ENCODE measurements around the gene LILRA6. TPM values are rescaled to one million over a fixed set of nuclear protein-coding genes. Genes with fewer than 3 reads are reported as not detected.

The LILRA6 gene
- total and polyA plus RNA-seq, 10 donors = 1.2 to 77.5 (median 31.5) TPM

DNA sequence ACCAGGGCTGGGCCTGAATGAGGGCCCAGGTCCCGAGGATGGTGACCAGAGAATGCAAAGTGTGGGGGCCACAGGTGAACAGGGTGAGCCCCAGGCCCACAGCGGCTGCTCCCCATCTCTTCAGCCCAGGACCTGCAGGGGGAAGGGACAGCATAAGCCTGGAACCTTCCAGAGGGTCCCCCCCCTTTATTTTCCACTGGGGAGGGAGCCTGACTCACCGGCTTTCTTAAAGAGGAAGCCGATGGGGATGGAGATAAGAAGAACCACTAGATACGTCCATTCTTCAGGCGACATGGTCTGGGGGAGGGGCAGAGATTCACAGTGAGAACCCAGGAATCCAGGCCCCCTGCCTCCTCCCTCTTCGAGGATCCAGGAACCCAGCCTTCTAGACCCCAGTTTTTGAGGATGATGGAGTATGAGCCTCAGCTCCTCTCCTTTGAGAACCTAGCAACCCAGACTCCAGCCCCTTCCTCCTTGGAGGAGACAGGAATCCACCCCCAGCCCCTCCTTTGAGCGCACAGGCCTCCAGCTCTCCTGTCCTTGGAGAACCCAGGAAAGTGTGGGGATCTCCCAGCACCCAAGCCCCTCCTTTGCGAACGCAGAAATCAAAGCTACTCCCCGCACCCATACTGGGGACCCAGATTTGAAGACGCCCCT is 54.2 kb downstream of the LILRA6 start:
- no peak for TF ChIP-seq POLR2A (IDR thresholded peaks at IDR 0.05)
- TF ChIP-seq, protein P1, sequence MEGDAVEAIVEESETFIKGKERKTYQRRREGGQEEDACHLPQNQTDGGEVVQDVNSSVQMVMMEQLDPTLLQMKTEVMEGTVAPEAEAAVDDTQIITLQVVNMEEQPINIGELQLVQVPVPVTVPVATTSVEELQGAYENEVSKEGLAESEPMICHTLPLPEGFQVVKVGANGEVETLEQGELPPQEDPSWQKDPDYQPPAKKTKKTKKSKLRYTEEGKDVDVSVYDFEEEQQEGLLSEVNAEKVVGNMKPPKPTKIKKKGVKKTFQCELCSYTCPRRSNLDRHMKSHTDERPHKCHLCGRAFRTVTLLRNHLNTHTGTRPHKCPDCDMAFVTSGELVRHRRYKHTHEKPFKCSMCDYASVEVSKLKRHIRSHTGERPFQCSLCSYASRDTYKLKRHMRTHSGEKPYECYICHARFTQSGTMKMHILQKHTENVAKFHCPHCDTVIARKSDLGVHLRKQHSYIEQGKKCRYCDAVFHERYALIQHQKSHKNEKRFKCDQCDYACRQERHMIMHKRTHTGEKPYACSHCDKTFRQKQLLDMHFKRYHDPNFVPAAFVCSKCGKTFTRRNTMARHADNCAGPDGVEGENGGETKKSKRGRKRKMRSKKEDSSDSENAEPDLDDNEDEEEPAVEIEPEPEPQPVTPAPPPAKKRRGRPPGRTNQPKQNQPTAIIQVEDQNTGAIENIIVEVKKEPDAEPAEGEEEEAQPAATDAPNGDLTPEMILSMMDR (IDR thresholded peaks at IDR 0.05 in 8 of 11, conservative IDR thresholded peaks at IDR 0.05 in 3 of 11) = no peak
- peak in 1 of 3 donors; percentile 74 for TF ChIP-seq POLR2AphosphoS5 (IDR thresholded peaks at IDR 0.05)
- Histone ChIP-seq H3K27ac (peak overlapping the region; percentile 42 to 100 (median 99)), H3K4me3 (peak overlapping the region in 7 of 8 donors; percentile 46 to 98 (median 75)), H3K4me1 (peaks cover 14 to 47% (median 32%) of the 10 kb centered on the region in 6 donors), H3K36me3 (peaks cover 0 to 55% (median 10%) of the 10 kb centered on the region in 6 donors), H3K9me3 (no peaks in the 10 kb centered on the region), H3K27me3 (replicated peaks in 1 of 7) (no peaks in the 10 kb centered on the region)
- 7 to 16% (median 10%) methylated on average over 9 to 12 of the region's 12 CpGs for WGBS, 5 donors
- intact Hi-C loops (cut with DNase I; ENCODE audit: low total_unique reads) = no loop called here
- peak; percentile 84 for DNase-seq

DNA sequence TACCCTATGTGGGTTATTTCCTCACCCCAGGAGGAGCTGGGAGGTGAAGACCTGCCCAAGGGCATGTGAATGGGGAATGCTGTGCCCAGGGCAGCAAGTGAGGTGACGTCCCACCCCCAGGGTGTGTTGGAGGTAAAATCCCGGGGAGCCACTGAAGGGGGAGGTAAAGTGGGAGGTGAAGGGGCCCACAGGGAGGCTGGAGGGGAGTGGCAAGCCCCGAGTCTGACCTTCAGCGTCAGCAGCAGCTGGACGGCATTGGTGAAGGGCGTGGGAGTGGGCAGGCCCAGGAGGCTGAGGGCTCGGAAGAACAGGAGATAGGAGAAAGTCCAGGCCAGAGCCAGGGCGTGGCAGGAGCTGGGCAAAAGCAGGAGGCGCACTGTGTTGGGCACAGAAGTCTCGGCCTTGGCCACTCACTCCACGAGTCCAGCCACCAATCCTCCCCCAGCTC is 55.6 kb downstream of the LILRA6 start:
- TF ChIP-seq POLR2AphosphoS5 (IDR thresholded peaks at IDR 0.05) = peak in 1 of 3 donors; percentile 25
- no peak for TF ChIP-seq POLR2A (IDR thresholded peaks at IDR 0.05)
- peak; percentile 77 for DNase-seq
- 86 to 91% (median 90%) methylated on average over 11 of the region's 11 CpGs for WGBS, 5 donors
- Histone ChIP-seq H3K4me3 (no peak overlapping the region), H3K9me3 (no peaks in the 10 kb centered on the region), H3K27ac (peak overlapping the region in 1 of 8 donors; percentile 99), H3K4me1 (peaks cover 11 to 33% (median 21%) of the 10 kb centered on the region in 6 donors), H3K27me3 (replicated peaks in 1 of 7) (no peaks in the 10 kb centered on the region), H3K36me3 (peaks cover 0 to 55% (median 2%) of the 10 kb centered on the region in 6 donors)
- intact Hi-C loops (cut with DNase I; ENCODE audit: low total_unique reads) = no loop called here

Small RNA genes lying within 50 kb of the gene (microRNA-seq; reads per million reads assigned to microRNA genes)
- gene MIR4752 = 0 reads per million in 3 donors

Small RNA genes lying within 50 kb of the gene (small RNA-seq; reads per million reads assigned to genes)
- gene MIR4752 (0 reads per million in 4 donors), gene RNU6-1307P (0 reads per million in 4 donors)

Other genes with a start within 250 kb of the LILRA6 start
- 10 to 100 TPM in 2 of 7 donors, 1 to 10 TPM in 4, not detected in 1; 2.8 to 13.3 (median 7.3) TPM for gene VSTM1, start 178.9 kb downstream of the LILRA6 start, total RNA-seq
- under 1 TPM; 0.32 to 0.70 (median 0.41) TPM for gene VSTM1, start 178.9 kb downstream of the LILRA6 start, polyA plus RNA-seq
- gene TARM1, start 161.4 kb downstream of the LILRA6 start, total RNA-seq = 1 to 10 TPM in 1 of 7 donors, not detected in 6; 1.5 TPM
- gene TARM1, start 161.4 kb downstream of the LILRA6 start, polyA plus RNA-seq = not detected
- 10 to 100 TPM in 6 of 7 donors, 1 to 10 TPM in 1; 9.1 to 49.5 (median 18.3) TPM for gene OSCAR, start 142.0 kb downstream of the LILRA6 start, total RNA-seq
- 10 to 100 TPM in 2 of 3 donors, 1 to 10 TPM in 1; 2.4 to 18.2 (median 12.9) TPM for gene OSCAR, start 142.0 kb downstream of the LILRA6 start, polyA plus RNA-seq
- gene NDUFA3, start 139.9 kb downstream of the LILRA6 start, total RNA-seq = 100 to 1,000 TPM in 1 of 7 donors, 10 to 100 TPM in 6; 14.5 to 109 (median 73.5) TPM
- 100 to 1,000 TPM; 162 to 197 (median 185) TPM for gene NDUFA3, start 139.9 kb downstream of the LILRA6 start, polyA plus RNA-seq
- 10 to 100 TPM; 16.5 to 22.7 (median 20.1) TPM for gene TFPT, start 127.1 kb downstream of the LILRA6 start, total RNA-seq
- gene TFPT, start 127.1 kb downstream of the LILRA6 start, polyA plus RNA-seq = 10 to 100 TPM; 24.8 to 36.5 (median 28.8) TPM
- 10 to 100 TPM; 34.7 to 57.0 (median 48.1) TPM for gene PRPF31, start 127.0 kb downstream of the LILRA6 start, total RNA-seq
- gene PRPF31, start 127.0 kb downstream of the LILRA6 start, polyA plus RNA-seq = 10 to 100 TPM; 45.5 to 66.2 (median 59.1) TPM
- 10 to 100 TPM; 40.7 to 56.1 (median 48.2) TPM for gene CNOT3, start 105.0 kb downstream of the LILRA6 start, total RNA-seq
- gene CNOT3, start 105.0 kb downstream of the LILRA6 start, polyA plus RNA-seq = 10 to 100 TPM; 17.7 to 34.3 (median 24.6) TPM
- gene LENG1, start 83.1 kb downstream of the LILRA6 start, total RNA-seq = 10 to 100 TPM in 2 of 7 donors, 1 to 10 TPM in 5; 7.5 to 12.1 (median 9.0) TPM
- 10 to 100 TPM in 1 of 3 donors, 1 to 10 TPM in 2; 7.4 to 14.6 (median 9.1) TPM for gene LENG1, start 83.1 kb downstream of the LILRA6 start, polyA plus RNA-seq
- 1 to 10 TPM in 3 of 7 donors, under 1 TPM in 2, not detected in 2; 0.51 to 4.0 (median 1.0) TPM for gene TMC4, start 69.6 kb downstream of the LILRA6 start, total RNA-seq
- gene TMC4, start 69.6 kb downstream of the LILRA6 start, polyA plus RNA-seq = under 1 TPM; 0.12 to 0.86 (median 0.22) TPM
- 100 to 1,000 TPM in 3 of 7 donors, 10 to 100 TPM in 4; 65.1 to 208 (median 85.9) TPM for gene MBOAT7, start 53.2 kb downstream of the LILRA6 start, total RNA-seq
- 10 to 100 TPM; 12.0 to 19.4 (median 14.7) TPM for gene MBOAT7, start 53.2 kb downstream of the LILRA6 start, polyA plus RNA-seq
- gene TSEN34, start 51.5 kb downstream of the LILRA6 start, total RNA-seq = 100 to 1,000 TPM in 1 of 7 donors, 10 to 100 TPM in 6; 32.2 to 109 (median 45.5) TPM
- gene TSEN34, start 51.5 kb downstream of the LILRA6 start, polyA plus RNA-seq = 10 to 100 TPM; 25.5 to 45.2 (median 37.5) TPM
- 1,000 to 10,000 TPM; 1,182 to 2,757 (median 1,587) TPM for gene RPS9, start 41.9 kb downstream of the LILRA6 start, total RNA-seq
- 1,000 to 10,000 TPM; 6,196 to 7,306 (median 6,994) TPM for gene RPS9, start 41.9 kb downstream of the LILRA6 start, polyA plus RNA-seq
- 100 to 1,000 TPM in 3 of 7 donors, 10 to 100 TPM in 4; 61.5 to 443 (median 97.5) TPM for gene LILRB3, start 19.8 kb downstream of the LILRA6 start, total RNA-seq
- 10 to 100 TPM in 2 of 3 donors, 1 to 10 TPM in 1; 6.4 to 24.6 (median 22.5) TPM for gene LILRB3, start 19.8 kb downstream of the LILRA6 start, polyA plus RNA-seq
- gene LILRB5, start 14.5 kb upstream of the LILRA6 start, total RNA-seq = 100 to 1,000 TPM in 1 of 7 donors, 10 to 100 TPM in 6; 38.9 to 112 (median 79.6) TPM
- 10 to 100 TPM in 2 of 3 donors, 1 to 10 TPM in 1; 3.8 to 41.2 (median 23.9) TPM for gene LILRB5, start 14.5 kb upstream of the LILRA6 start, polyA plus RNA-seq
- gene LILRB2, start 38.3 kb upstream of the LILRA6 start, total RNA-seq = 100 to 1,000 TPM in 3 of 7 donors, 10 to 100 TPM in 4; 52.9 to 209 (median 94.5) TPM
- gene LILRB2, start 38.3 kb upstream of the LILRA6 start, polyA plus RNA-seq = 10 to 100 TPM; 10.2 to 26.0 (median 23.8) TPM
- gene LILRA5, start 70.4 kb upstream of the LILRA6 start, total RNA-seq = 100 to 1,000 TPM in 2 of 7 donors, 10 to 100 TPM in 5; 43.3 to 262 (median 79.9) TPM
- gene LILRA5, start 70.4 kb upstream of the LILRA6 start, polyA plus RNA-seq = 10 to 100 TPM; 16.3 to 53.6 (median 34.5) TPM
- gene LILRA4, start 96.4 kb upstream of the LILRA6 start, total RNA-seq = 10 to 100 TPM; 11.5 to 61.1 (median 17.5) TPM
- 10 to 100 TPM; 32.1 to 80.9 (median 39.8) TPM for gene LILRA4, start 96.4 kb upstream of the LILRA6 start, polyA plus RNA-seq
- gene LAIR1, start 122.1 kb upstream of the LILRA6 start, total RNA-seq = 100 to 1,000 TPM in 6 of 7 donors, 10 to 100 TPM in 1; 95.9 to 164 (median 125) TPM
- 10 to 100 TPM; 56.3 to 74.8 (median 71.1) TPM for gene LAIR1, start 122.1 kb upstream of the LILRA6 start, polyA plus RNA-seq
- 1 to 10 TPM in 5 of 7 donors, under 1 TPM in 2; 0.97 to 2.9 (median 1.2) TPM for gene TTYH1, start 172.7 kb upstream of the LILRA6 start, total RNA-seq
- 1 to 10 TPM; 1.1 to 3.5 (median 1.2) TPM for gene TTYH1, start 172.7 kb upstream of the LILRA6 start, polyA plus RNA-seq
- gene LENG8, start 206.4 kb upstream of the LILRA6 start, total RNA-seq = 100 to 1,000 TPM; 123 to 280 (median 183) TPM
- gene LENG8, start 206.4 kb upstream of the LILRA6 start, polyA plus RNA-seq = 100 to 1,000 TPM in 2 of 3 donors, 10 to 100 TPM in 1; 69.2 to 293 (median 110) TPM
- gene LENG9, start 221.0 kb upstream of the LILRA6 start, total RNA-seq = 1 to 10 TPM; 4.4 to 8.3 (median 6.2) TPM
- 1 to 10 TPM; 1.7 to 4.3 (median 3.5) TPM for gene LENG9, start 221.0 kb upstream of the LILRA6 start, polyA plus RNA-seq
- 10 to 100 TPM in 4 of 7 donors, 1 to 10 TPM in 3; 6.6 to 16.1 (median 13.4) TPM for gene CDC42EP5, start 230.5 kb upstream of the LILRA6 start, total RNA-seq
- gene CDC42EP5, start 230.5 kb upstream of the LILRA6 start, polyA plus RNA-seq = 10 to 100 TPM in 2 of 3 donors, 1 to 10 TPM in 1; 9.7 to 15.9 (median 12.8) TPM